ENCODE results near the gene TSPAN18.

Gene TSPAN18, protein sequence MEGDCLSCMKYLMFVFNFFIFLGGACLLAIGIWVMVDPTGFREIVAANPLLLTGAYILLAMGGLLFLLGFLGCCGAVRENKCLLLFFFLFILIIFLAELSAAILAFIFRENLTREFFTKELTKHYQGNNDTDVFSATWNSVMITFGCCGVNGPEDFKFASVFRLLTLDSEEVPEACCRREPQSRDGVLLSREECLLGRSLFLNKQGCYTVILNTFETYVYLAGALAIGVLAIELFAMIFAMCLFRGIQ

DNA sequence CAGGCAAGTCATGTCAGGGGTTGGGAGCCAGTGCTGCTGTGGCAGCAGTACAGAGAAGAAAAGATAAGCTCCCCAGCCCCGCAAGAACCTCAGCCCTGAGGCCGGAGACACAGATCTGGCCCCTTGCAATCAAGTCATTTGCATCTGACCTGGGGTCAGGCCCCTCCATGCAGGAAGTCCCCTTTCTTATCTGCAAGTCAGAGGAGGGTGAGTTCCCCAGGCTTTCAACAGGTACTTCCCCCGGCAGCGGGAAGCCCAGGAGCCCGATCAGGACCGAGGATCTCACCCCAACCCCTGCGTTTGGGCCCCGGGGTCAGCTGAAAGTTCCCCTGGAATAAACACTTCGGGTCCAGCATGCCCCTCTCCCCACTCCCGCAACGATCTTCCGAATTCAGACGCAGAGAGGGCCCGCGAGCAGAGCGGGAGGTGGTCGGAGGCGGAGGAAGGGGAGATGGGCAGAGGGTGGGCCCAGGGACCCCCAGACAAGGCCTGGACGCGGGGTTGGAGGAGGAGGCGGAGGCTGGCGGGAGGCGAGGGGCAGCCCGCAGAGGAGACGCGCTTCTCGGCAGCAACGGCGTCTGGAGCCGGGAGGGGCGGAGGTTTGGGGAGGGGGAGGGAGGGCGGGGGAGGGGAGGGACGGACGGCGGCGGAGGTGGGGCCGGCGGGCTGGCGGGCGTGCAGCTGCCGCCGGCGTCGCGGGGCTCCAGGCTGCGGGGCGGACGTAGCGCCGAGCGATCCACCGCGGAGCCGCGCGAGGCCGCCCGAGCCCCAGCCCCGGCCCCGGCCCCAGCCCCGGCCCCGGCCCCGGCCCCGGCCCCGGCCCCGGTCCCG is at the start of gene TSPAN18:
TSS of gene TSPAN18 (plus strand) at position 680 of the 831 bp plus-strand sequence. CDS start 179,455 bp downstream, outside the sequence.
- TF ChIP-seq, protein P1, sequence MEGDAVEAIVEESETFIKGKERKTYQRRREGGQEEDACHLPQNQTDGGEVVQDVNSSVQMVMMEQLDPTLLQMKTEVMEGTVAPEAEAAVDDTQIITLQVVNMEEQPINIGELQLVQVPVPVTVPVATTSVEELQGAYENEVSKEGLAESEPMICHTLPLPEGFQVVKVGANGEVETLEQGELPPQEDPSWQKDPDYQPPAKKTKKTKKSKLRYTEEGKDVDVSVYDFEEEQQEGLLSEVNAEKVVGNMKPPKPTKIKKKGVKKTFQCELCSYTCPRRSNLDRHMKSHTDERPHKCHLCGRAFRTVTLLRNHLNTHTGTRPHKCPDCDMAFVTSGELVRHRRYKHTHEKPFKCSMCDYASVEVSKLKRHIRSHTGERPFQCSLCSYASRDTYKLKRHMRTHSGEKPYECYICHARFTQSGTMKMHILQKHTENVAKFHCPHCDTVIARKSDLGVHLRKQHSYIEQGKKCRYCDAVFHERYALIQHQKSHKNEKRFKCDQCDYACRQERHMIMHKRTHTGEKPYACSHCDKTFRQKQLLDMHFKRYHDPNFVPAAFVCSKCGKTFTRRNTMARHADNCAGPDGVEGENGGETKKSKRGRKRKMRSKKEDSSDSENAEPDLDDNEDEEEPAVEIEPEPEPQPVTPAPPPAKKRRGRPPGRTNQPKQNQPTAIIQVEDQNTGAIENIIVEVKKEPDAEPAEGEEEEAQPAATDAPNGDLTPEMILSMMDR (IDR thresholded peaks at IDR 0.05; ENCODE audit: low read depth, low read length) = no peak
- no peak for DNase-seq (ENCODE audit: low read depth, low spot score)
- peak within 1 kb of the TSS; percentile 10 for H3K4me3 ChIP-seq (ENCODE audit: low read depth, low read length)
- in situ Hi-C loops (cut with HindIII; ENCODE audit: low sequenced_read_pairs) = no loop called here

GRCh38 chr11:44680982-44681597 is 45.7 kb upstream of the TSPAN18 start:
- TF ChIP-seq, protein P1 (IDR thresholded peaks at IDR 0.05; ENCODE audit: low read depth, low read length) = no peak
- H3K4me3 ChIP-seq (ENCODE audit: low read depth, low read length) = no peak overlapping the region
- in situ Hi-C loops (cut with HindIII; ENCODE audit: low sequenced_read_pairs) = no loop called here
- no peak for DNase-seq (ENCODE audit: low read depth, low spot score)

GRCh38 chr11:44681698-44682097 is 45.1 kb upstream of the TSPAN18 start:
- no peak overlapping the region for H3K4me3 ChIP-seq (ENCODE audit: low read depth, low read length)
- peak; percentile 3 for DNase-seq (ENCODE audit: low read depth, low spot score)
- TF ChIP-seq, protein P1 (IDR thresholded peaks at IDR 0.05; ENCODE audit: low read depth, low read length) = no peak
- in situ Hi-C loops (cut with HindIII; ENCODE audit: low sequenced_read_pairs) = no loop called here

GRCh38 chr11:44684859-44685281 is 41.9 kb upstream of the TSPAN18 start:
- in situ Hi-C loops (cut with HindIII; ENCODE audit: low sequenced_read_pairs) = no loop called here
- TF ChIP-seq, protein P1 (IDR thresholded peaks at IDR 0.05; ENCODE audit: low read depth, low read length) = no peak
- H3K4me3 ChIP-seq (ENCODE audit: low read depth, low read length) = no peak overlapping the region

DNA sequence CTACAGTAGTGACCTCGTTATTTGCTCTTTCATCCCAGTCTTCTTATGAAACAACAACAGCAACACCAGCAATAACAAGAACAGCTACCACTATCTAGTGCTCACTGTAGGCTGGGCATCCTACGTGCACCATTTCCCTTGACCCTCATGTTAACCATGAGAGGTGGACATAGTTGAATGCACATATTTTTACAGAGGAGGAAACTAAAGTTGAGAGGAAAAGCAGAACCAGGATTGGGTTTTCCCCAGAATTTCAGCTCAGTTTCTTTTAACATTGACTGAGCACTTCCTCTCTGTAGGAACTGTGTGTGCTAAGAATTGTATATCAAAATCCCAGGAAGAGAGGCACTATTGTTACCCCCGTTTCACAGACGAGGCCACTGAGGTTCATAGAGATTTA is 39.4 kb upstream of the TSPAN18 start:
- in situ Hi-C loops (cut with HindIII; ENCODE audit: low sequenced_read_pairs) = no loop called here
- TF ChIP-seq, protein P1 (IDR thresholded peaks at IDR 0.05; ENCODE audit: low read depth, low read length) = no peak
- no peak for DNase-seq (ENCODE audit: low read depth, low spot score)

More at GRCh38 chr11:44684859-44685281, 41.9 kb upstream of the TSPAN18 start:
- no peak for DNase-seq (ENCODE audit: low read depth, low spot score)

GRCh38 chr11:44689265-44689664 is 37.5 kb upstream of the TSPAN18 start:
- in situ Hi-C loops (cut with HindIII; ENCODE audit: low sequenced_read_pairs) = no loop called here

More for the DNA sequence above, 39.4 kb upstream of the TSPAN18 start:
- H3K4me3 ChIP-seq (ENCODE audit: low read depth, low read length) = no peak overlapping the region

More at GRCh38 chr11:44689265-44689664, 37.5 kb upstream of the TSPAN18 start:
- H3K4me3 ChIP-seq (ENCODE audit: low read depth, low read length) = no peak overlapping the region
- DNase-seq (ENCODE audit: low read depth, low spot score) = no peak
- TF ChIP-seq, protein P1 (IDR thresholded peaks at IDR 0.05; ENCODE audit: low read depth, low read length) = no peak
